ENCODE data around the gene RIPOR2. TPM values are rescaled to one million over a fixed set of nuclear protein-coding genes. Genes with fewer than 3 reads are reported as not detected.

Gene RIPOR2
- total RNA-seq, 1 donor: 5.2 TPM

GRCh38 chr6:24906314-24906713, 29.4 kb downstream of the RIPOR2 start:
- no peak for TF ChIP-seq CTCF (IDR thresholded peaks at IDR 0.05; ENCODE audit: insufficient read depth, low read depth, low read length)

GRCh38 chr6:24905483-24905882, 30.3 kb downstream of the RIPOR2 start:
- H3K4me3 ChIP-seq (ENCODE audit: low read depth, low read length): no peak overlapping the region
- no peak for TF ChIP-seq CTCF (IDR thresholded peaks at IDR 0.05; ENCODE audit: insufficient read depth, low read depth, low read length)
- DNase-seq (ENCODE audit: low read depth): no peak

More at GRCh38 chr6:24906314-24906713, 29.4 kb downstream of the RIPOR2 start:
- no peak overlapping the region for H3K4me3 ChIP-seq (ENCODE audit: low read depth, low read length)
- DNase-seq (ENCODE audit: low read depth): no peak

GRCh38 chr6:24903681-24904080, 32.1 kb downstream of the RIPOR2 start:
- DNase-seq (ENCODE audit: low read depth): no peak
- no peak for TF ChIP-seq CTCF (IDR thresholded peaks at IDR 0.05; ENCODE audit: insufficient read depth, low read depth, low read length)
- H3K4me3 ChIP-seq (ENCODE audit: low read depth, low read length): no peak overlapping the region

GRCh38 chr6:24902782-24903181, 33.0 kb downstream of the RIPOR2 start:
- H3K4me3 ChIP-seq (ENCODE audit: low read depth, low read length): no peak overlapping the region
- DNase-seq (ENCODE audit: low read depth): peak; percentile 71
- TF ChIP-seq CTCF (IDR thresholded peaks at IDR 0.05; ENCODE audit: insufficient read depth, low read depth, low read length): no peak

GRCh38 chr6:24901698-24902328, 33.9 kb downstream of the RIPOR2 start:
- H3K4me3 ChIP-seq (ENCODE audit: low read depth, low read length): no peak overlapping the region
- no peak for TF ChIP-seq CTCF (IDR thresholded peaks at IDR 0.05; ENCODE audit: insufficient read depth, low read depth, low read length)
- DNase-seq (ENCODE audit: low read depth): no peak

- DNase-seq (ENCODE audit: low read depth): peak; percentile 56
- no peak overlapping the region for H3K4me3 ChIP-seq (ENCODE audit: low read depth, low read length)
- no peak for TF ChIP-seq CTCF (IDR thresholded peaks at IDR 0.05; ENCODE audit: insufficient read depth, low read depth, low read length)
These were observed 34.7 kb downstream of the RIPOR2 start for GRCh38 chr6:24900917-24901697.
